GM21447 (cell line): Measurements from ENCODE around the gene STC2.
"Not testable (repeated sequence)": the region's sequence is repeated elsewhere in the genome, so short reads cannot be mapped to it uniquely, and the experiment has no call there.

ENCODE experiments used
- ATAC-seq: cut with Tn5 transposase; IDR thresholded peaks from one replicate; pipeline ENCODE4 v1.9.1; 2021; ENCODE audit not compliant: unreplicated experiment

STC2 gene

DNA sequence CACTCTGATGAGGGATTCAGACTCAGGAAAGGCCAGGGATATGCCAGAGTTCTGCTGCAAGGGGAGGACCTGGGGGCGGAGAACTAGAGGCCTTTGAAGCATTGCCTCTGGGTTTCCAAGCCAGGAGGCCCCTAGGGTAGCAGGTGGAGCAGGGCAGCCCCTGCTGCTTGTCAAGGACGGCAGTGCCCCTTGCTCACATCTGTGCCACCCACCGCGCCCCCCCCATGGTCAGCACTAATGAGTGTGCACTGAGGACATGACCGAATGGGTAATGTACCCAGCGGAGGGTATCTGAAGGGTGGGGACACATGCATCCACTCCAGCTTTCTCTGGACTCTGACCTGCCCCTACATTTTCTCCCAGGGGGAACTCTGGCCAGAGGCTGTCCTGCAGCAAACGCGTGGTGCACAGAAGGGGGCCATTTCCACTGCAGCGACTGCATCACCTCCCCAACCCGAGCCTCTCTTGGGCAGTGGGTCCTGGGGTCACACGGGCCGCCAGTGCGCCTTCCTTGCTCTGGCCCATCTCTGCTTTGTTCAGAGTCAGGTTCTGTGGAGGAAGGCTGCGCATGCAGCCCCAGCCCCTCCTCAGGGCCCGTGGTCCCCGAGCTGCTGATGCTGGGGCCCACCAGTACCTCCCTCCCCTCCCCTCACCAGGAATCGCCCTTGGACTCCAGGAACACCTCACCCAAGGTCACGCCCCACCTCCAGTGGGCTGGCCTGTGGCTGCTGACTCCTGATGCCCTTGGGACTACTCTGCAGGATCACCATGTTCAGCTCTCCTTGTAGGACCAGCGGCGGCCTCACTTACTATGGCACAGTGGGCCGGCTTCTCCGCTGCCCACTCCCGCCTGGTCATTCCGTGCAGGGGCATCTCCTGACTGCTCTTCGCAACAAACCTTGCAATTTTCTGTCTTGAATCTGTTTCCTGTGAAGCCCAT, 31.2 kb downstream of the STC2 start:
- no peak for ATAC-seq

GRCh38 chr5:173295796-173296195, 32.4 kb downstream of the STC2 start:
- ATAC-seq, result no peak

- ATAC-seq, result no peak
Observed at GRCh38 chr5:173294673-173295320, 33.4 kb downstream of the STC2 start.

DNA sequence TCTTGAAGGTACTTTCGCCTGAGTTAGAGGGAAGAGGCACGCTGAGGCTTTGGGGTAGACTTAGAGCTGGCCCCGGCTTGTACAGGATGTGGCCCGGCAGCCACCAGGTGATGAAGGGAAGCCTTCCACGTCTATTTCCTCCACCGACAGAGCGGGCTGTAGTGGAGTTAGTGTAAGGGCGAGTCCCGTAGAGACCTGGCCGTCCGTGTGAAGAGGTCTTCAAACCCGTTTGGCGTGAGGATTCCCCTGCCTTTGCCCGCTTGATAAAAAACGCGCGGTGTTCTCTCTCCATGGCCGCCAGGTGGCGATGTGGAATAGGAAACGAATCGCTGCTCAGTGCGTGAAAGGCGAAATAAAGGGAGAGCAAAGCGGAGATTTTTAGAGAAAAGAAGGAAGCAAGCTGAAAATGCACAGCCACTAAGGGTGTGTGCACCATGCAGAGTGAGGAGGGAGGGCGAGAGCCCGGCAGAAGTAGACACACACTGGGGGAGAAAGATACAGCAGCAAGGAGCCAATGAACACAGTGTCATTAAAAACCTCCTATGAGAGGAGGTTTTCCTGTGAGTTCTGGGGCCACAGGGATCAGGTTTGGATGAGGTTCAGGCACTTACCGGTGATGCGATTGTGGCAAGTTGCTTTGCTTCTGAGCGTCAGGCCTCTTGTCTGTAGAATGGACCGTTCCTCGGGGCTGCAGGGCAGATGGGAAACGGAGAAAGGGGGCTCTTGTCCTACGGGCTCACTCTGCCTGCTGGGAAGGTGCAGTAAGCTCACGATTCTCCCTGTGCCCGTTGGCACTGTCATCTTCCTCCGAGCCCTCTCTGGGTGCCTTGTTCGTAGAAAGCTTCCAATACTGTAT, 34.2 kb downstream of the STC2 start:
- peak; percentile 75 for ATAC-seq

DNA sequence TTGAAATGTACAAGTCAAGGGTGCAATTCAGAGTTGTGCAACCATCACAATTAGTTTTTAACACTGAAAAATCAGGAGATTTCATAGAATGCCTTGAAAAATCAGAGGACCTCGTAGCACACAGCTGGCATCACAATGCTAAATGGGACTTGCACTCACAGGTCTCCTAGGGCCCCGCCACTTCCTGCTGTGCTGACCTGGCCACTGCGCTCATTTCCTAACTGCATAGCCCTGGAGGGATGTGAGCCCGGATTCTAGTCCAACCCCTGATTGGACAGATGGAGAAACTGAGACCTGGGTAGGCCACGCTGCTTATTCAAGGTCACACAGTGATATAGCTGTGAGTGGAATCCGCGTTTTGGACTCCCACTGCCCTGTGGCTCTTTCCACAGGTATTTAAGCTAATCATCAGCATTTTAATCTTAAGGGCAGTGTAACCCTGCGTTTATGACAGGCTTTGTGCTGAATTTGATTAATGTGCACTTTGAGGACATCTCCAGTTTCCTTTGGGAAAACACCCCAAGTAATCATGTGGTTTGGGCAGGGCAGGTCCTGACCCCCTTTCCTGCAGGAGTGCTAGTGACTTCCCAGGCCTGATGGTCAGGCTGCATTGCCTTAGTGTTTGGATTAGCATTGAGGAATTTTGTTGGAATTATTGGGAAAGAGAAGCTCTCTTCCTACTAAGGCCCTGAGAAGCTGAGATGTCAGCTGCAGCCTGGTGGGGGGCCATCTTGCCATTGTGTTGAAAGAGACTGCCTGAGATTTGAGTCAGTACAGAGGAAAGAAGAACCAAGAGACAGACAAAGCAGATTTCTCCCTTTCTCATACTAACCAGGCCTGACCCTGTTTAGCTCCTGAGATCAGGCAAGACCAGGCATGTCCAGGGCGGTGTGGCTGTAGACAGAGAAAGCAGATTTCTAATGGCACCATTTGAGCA, 36.2 kb downstream of the STC2 start:
- ATAC-seq, result no peak

GRCh38 chr5:173290477-173291131, 37.6 kb downstream of the STC2 start:
- ATAC-seq, result no peak

GRCh38 chr5:173289372-173289771, 38.8 kb downstream of the STC2 start:
- ATAC-seq, result no peak

GRCh38 chr5:173288632-173289031, 39.6 kb downstream of the STC2 start:
- no peak for ATAC-seq

- no peak for ATAC-seq
Observed at GRCh38 chr5:173287086-173287485, 41.1 kb downstream of the STC2 start.

- not testable (repeated sequence) for ATAC-seq
Observed at GRCh38 chr5:173284343-173284958, 43.8 kb downstream of the STC2 start.

DNA sequence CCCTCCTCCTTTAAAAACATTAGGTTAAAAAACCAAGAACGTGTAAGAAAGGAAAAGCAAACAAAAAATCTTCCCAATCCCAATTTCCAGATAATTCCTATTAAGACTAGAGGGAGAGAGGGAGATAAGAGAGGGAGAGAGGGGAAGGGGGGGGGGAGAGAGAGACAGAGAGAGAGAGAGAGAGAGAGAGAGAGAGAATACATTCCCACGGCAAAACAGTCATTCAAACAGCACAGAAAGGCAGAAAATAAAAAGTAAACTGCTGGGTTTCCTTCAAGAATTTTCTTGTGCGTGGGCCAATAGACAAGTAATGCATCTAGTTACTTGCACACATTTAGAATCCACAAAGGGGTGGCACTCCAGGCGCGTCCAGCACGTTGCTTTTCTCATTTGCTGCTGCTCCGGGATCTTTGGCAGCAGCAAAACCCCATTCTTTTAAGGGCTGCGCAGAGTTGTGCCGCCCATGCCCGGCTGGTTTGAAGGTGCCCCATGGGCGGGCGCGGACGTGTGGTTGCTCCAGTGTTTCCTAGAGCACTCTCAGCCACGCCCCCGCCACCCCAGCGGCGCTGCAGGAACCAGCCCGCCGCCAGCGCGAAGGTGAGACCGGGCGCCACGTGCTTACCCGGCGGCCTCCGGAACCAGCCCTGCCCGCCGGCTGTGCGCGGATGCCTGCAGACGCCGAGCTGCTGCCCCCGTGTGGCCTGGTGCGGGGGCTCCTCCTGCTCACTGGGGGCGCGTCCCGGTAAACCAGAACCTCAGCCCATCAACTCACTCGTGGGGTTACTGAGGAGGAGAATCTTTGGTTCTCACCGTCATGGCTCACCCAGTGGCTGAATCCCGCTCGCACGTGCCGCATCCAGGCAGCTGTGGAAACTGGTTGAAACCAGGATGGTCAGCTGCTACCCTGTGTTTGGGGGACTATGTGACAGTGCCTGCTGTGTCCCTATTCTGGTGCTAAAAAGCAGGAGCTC, 44.6 kb downstream of the STC2 start:
- peak; percentile 71 for ATAC-seq

DNA sequence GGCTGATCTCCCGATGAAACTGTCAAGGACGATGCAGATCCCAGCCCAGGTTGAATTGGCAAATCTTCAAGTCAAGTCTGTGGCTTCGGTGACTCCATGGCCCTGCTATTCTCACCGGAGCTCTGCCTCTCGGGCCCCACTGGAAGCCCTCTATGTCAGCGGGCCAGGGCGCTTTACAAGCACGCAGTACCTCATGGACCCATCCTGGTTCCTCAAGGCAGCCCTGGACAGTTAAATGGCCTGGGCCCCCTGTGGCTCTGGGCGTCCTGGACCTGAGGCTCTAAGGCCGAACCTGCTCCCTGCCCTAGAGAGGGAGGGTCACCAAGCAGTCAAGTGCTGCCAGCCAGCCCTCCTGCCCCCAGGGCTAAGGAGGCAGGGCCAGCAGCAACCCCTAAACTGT, 45.3 kb downstream of the STC2 start:
- no peak for ATAC-seq

DNA sequence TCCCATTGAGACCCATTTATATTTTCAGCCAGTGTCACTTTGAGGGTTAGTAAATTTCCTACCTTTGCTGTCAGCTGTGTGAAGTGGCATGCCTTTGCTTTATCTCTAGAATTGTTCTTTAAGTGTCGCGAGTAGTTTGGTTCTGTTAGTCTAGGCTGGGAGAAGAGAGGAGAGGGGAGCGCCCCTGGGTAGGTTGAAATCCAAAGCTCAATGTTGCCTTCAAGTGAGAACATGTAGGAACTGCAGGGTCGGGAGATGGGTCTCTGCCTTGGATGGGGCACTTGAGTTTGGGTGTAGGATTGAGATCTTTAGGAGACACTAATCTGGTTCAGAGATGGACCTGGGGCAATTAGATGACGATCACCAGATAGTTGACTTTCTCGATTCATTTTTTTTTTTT, 46.3 kb downstream of the STC2 start:
- no peak for ATAC-seq

DNA sequence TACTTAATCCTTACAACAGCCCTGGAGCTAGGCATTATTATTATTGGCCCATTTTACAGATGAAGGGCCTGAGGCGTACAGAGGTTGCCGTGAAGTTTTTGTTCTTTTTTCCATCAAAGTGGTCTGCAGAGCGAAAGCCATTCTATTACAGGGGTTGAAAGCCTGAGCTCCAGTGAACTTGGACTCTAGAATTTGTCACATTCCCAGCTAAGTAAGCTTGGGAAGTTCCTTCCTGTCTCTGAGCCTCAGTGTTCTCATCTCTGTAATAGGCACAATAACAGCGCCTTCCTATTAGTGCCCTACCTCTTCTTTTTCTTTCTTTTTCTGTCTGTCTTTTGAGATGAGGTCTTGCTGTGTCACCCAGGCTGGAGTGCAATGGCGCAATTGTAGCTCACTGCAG, 49.0 kb downstream of the STC2 start:
- ATAC-seq, result no peak

- no peak for ATAC-seq
Observed at GRCh38 chr5:173278641-173279040, 49.6 kb downstream of the STC2 start.

DNA sequence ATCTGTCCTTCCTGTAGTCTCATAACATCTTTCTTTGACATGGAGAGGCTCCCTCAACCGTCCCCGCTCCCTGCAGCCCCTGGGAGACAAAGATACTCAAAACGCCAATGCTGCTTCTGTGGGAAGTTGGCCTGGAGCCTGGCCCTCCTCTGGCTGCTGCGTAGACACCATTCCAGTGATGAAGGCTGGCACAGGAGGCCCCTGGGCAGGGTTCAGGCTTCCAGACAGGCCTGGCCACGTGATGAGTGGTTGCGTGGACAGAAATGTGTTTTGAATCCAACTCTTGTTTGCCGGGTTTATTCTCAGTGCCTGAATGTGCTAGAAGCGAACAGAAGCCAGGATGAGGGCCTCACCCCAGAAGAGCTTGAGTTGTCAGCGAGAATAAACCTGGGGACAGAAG, 50.0 kb downstream of the STC2 start:
- no peak for ATAC-seq

- no peak for ATAC-seq
Observed at GRCh38 chr5:173274771-173275170, 53.4 kb downstream of the STC2 start.

DNA sequence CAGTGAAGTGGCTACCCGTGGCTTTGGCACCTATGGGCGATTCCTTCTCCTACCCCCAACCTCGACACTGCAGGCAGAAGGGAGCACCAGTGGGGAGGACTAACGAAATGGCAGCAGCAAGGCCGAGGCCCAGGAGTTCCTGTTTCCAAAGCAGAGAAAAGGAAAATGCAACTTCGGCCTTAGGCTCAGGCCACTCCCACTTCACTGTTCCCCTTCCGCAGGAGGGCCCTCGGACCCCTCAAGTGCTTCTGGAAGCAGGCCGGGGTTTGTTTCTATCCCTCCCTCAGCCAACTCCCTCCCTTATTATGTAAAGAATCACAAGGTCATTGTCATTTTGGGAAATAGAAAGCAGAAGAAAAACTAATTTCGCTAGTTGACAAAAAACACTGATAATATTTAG, 56.8 kb downstream of the STC2 start:
- ATAC-seq, result no peak
